ENCODE results near the gene TLCD4. TPM values are rescaled to one million over a fixed set of nuclear protein-coding genes. Genes with fewer than 3 reads are reported as not detected.
A peak's percentile ranks its signal among the peaks of the same experiment; 100 is the strongest.

The TLCD4 gene
- total and polyA plus RNA-seq, 2 of the 13 experiments (the other 11 are each of a cell fraction or from before 2014, with no cell fraction given): 4.7 to 14.5 TPM

- Histone ChIP-seq H3K9ac (ENCODE audit: insufficient read depth, low read depth, low read length) (peak overlapping the region; percentile 50), H3K27me3 (ENCODE audit: control insufficient read depth in 1 of 2, insufficient read depth in 2 of 2, low read length in 2 of 2) (no peaks in the 10 kb centered on the region), H3K4me2 (ENCODE audit: low read depth, low read length) (peak overlapping the region; percentile 67), H2AFZ (ENCODE audit: low read length) (no peak overlapping the region), H4K20me1 (ENCODE audit: insufficient read depth, low read length) (no peaks in the 10 kb centered on the region), H3K27ac (ENCODE audit: extremely low read length, insufficient read depth, low read length) (peak overlapping the region; percentile 86), H3K36me3 (replicated peaks in 1 of 2; ENCODE audit: control insufficient read depth in 1 of 2, insufficient read depth in 2 of 2, low read length in 2 of 2) (peaks cover 0 to under 1% of the 10 kb centered on the region in 2 experiments; a peak in 1 of 5 replicates), H3K79me2 (ENCODE audit: insufficient read depth, low read length) (peaks cover 6% of the 10 kb centered on the region), H3K4me3 (replicated peaks in 1 of 3; ENCODE audit: insufficient read depth in 1 of 3, low read depth in 2 of 3, low read length in 3 of 3) (peak overlapping the region in 1 of 3 experiments; percentile 5; a peak in 1 of 6 replicates), H3K9me3 (ENCODE audit: low read length) (no peaks in the 10 kb centered on the region), H3K4me1 (ENCODE audit: insufficient read depth, low read length) (peaks cover 65% of the 10 kb centered on the region)
- TSS peak; percentile 37 for BruUV-seq (replicated peaks)
- ChIA-PET CTCF (ENCODE audit: low intra/inter-chr PET ratio, low total read pairs) (no interaction called here), POLR2A (interaction anchor here (0.8 to 1.4 kb wide), 9 partner anchors 15 to 215 kb away, joined by 3 to 13 read pairs (median 5); partner anchors contain the start of genes RWDD3 and TLCD4)
- intact Hi-C loops (cut with micrococcal nuclease; ENCODE audit: unreplicated experiment) (loop anchor here (1.0 to 2.0 kb wide), 2 partner anchors 48 to 158 kb away; partner anchors contain the start of gene TLCD4), in situ Hi-C loops (cut with HindIII; ENCODE audit: extremely low pct_ligation_motif_present, low pct_unique_long_range_greater_than_20kb) (no loop called here)
- FAIRE-seq (peak; percentile 81), DNase-seq (ENCODE audit: low spot score) (peak; percentile 89), ATAC-seq (peak; percentile 73)
- WGBS (ENCODE audit: low lambda C conversion rate): 8% methylated on average over 6 of the region's 6 CpGs
- no peak for TF ChIP-seq CENPBD1 (CRISPR knock-in tag; IDR thresholded peaks at IDR 0.05; ENCODE audit: borderline replicate concordance, low read depth)
- TF ChIP-seq ZNF550 (CRISPR knock-in tag; IDR thresholded peaks at IDR 0.05; ENCODE audit: borderline replicate concordance): no peak
- no peak for TF ChIP-seq TCF12 (IDR thresholded peaks at IDR 0.05)
- TF ChIP-seq TCF12 (CRISPR knock-in tag; IDR thresholded peaks at IDR 0.05): no peak
- TF ChIP-seq MXD4 (CRISPR knock-in tag; IDR thresholded peaks at IDR 0.05): no peak
- no peak for TF ChIP-seq ZNF124 (CRISPR knock-in tag; IDR thresholded peaks at IDR 0.05)
- peak; percentile 90 for TF ChIP-seq BHLHE40 (IDR thresholded peaks at IDR 0.05; ENCODE audit: low read length)
- TF ChIP-seq FUBP1 (CRISPR knock-in tag; IDR thresholded peaks at IDR 0.05; ENCODE audit: borderline replicate concordance): no peak
- TF ChIP-seq GLMP (CRISPR knock-in tag; IDR thresholded peaks at IDR 0.05; ENCODE audit: borderline replicate concordance): no peak
- TF ChIP-seq ELK4 (CRISPR knock-in tag; IDR thresholded peaks at IDR 0.05; ENCODE audit: borderline replicate concordance): no peak
- TF ChIP-seq ZNF264 (CRISPR knock-in tag; IDR thresholded peaks at IDR 0.05): no peak
- no peak for TF ChIP-seq ZBED4 (CRISPR knock-in tag; IDR thresholded peaks at IDR 0.05; ENCODE audit: borderline replicate concordance)
- TF ChIP-seq NR2F6 (IDR thresholded peaks at IDR 0.05): no peak; the same call in 1 of the 2 replicates
- peak; percentile 39; the same call in 1 of the 2 replicates for TF ChIP-seq NR2F6 (CRISPR knock-in tag; IDR thresholded peaks at IDR 0.05)
- TF ChIP-seq XRCC5 (optimal IDR thresholded peaks at IDR 0.05; ENCODE audit: low read length): no peak
- TF ChIP-seq MIXL1 (CRISPR knock-in tag; IDR thresholded peaks at IDR 0.05): no peak
These were observed 48.0 kb upstream of the TLCD4 start for GRCh38 chr1:95068956-95069709.
